ENCODE data around the gene SNX13.
A peak's percentile ranks its signal among the peaks of the same experiment; 100 is the strongest.
"Not testable (repeated sequence)": the region's sequence is repeated elsewhere in the genome, so short reads cannot be mapped to it uniquely, and the experiment has no call there.

Gene SNX13

DNA sequence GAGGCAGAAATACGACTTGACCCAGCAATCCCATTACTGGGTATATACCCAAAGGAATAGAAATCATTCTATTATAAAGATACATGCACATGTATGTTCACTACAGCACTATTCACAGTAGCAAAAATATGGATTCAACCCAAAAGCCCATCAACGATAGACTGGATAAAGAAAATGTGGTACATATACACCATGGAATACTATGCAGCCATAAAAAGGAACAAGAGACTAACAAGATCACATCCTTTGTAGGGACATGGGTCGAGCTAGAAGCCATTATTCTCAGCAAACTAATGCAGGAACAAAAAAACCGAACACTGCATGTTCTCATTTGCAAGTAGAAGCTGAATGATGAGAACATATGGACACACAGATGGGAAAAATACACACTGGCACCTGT is 31.0 kb downstream of the SNX13 start:
- not testable (repeated sequence) for DNase-seq

DNA sequence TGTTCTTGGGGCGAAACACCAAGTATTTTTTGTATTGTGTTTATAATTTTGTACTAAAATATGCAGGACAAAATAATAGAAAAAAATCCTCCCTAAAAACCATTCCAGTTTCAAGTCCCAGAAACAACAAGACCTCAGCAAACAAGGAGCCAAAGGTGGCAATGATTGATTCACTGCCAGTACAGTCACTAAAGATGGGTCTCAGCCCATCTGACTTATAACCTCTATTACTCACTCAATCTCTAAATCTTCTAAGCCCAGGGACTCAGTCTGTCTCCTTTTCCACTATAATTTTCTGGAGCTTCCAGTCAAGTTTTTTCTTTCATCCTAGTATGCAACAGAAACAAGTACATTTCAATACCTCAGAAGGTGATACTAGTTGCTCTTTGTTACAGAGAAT is 33.3 kb downstream of the SNX13 start:
- DNase-seq, result no peak

DNA sequence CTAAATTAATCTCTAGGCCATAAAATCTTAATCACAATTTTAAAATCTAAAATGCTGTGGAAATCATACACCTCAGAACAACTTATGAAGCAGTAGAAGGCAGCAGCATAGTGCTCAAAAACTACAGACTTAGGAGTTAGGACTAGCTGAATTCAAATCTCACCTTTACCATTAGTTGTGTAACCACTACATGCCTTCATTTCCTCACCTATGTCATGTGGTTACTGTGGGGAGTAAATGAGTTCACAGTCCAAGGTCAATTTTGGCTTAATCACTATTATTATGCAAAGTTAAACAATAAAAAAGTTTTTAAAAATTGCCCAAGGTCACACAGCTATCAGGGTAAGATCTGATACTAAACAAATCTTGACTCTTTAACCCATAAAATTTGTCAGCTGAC is 37.0 kb downstream of the SNX13 start:
- DNase-seq, result no peak

DNA sequence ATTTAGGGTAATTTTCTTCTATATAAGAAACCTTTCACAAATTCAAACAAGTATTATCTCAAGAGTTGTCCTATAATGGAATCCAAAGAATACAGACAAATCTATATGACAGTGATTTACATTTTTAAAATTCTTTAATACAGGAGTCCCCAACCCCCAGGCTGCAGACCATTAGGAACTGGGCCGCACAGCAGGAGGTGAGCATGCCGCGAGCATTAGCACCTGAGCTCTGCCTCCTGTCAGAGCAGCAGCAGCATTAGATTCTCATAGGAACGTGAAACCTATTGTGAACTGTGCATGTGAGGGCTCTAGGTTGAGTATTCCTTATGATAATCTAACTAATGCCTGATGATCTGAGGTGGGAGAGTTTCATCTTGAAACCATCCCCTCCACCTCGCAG is 37.7 kb downstream of the SNX13 start:
- DNase-seq, result no peak

DNA sequence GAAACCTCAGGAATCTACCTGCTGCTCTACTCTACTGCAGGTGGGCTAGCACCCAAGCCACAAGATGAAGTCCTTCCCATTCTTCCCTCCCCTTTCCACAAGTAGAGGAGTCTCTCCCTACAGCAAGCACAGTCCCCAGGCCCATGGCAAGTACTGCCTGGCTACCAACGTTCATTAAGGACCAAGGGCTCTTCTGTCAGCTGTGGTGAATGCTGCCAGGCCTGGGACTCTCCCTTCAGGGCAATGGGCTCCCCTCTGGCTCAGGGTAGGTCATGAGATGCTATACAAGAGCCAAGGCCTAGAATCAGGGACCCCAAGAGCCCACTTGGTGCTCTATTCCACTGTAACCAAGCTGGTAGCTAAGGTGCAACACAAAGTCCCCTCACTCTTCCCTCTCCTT is 39.8 kb downstream of the SNX13 start:
- no peak for DNase-seq

DNA sequence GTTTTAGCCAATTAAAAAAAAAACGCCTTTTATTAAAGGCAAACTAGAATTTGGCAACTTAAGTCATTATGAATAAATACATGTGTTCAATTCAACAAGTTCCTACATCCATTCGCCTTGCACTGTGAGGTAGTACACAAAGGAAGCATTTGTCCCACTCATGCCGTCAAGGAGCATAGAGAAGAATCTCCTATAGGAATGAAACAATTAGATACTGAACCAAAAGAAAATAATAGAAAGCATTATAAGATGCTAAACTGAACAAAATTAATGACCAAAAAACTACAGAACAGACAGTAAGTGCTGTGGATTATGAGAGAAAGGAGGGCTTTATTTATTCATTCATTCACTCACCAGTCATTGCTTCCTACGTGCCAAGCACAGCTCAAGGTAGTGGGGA is 42.2 kb downstream of the SNX13 start:
- DNase-seq, result no peak

DNA sequence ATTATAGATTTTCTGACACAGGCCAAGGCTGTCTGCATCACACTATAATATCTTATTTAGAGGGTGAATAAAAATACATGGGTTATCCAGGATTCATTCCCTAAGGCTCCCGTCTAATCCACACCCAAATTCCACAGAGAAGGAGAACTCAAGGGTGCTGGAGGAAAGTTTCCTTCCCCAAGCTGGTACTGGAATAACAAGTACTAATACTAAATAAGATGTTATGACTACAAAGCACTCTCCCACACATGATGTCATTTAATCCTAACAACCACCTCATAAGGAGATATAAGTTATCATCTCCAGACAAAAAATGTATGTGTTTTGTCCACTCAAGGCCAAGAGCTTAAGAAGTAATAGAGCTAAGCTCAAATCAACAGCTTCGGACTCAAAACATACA is 53.0 kb downstream of the SNX13 start:
- no peak for DNase-seq

DNA sequence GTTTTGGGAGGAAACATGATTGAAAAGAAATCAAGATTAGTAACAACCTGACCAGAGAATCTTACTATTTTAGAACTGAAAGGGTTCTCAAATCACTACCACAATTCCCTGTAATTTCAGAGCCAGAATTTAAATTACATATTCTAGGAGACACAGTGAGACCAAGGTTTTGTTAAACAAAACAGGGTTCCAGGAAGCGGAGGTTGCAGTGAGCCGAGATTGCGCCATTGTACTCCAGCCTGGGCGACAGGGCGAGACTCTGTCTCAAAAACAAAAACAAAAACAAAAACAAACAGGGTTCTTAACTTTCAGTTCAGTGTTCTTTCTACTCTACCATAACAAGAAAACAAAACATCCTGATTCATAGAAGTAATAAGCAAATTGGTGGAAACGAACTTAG is 57.6 kb downstream of the SNX13 start:
- DNase-seq, result no peak

DNA sequence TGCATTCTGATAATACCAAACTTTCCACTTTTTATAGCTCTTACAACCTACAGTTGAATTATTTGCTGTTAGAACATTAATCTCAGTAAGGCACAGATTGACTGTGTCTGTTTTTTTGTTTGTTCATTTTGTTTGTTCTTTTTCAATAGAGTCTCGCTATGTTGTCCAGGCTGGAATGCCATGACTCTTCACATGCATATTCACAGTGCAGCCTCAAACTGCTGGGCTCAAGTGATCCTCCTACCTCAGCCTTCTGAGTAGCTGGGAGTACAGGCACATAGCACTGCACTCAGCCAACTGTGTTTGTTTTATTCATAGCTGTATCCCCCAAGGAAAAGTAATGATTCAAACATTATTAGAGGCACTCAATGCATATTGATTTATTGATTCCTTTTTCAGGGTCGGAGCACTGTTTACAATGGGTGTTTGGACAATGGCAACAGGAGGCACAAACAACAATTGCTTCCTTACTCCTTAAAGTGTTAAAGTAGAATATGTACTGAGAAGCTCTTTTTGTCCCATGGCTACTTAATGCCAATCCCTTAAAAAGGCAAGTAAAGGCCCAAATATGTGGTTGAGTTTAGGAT is 61.1 kb downstream of the SNX13 start:
- no peak for DNase-seq

DNA sequence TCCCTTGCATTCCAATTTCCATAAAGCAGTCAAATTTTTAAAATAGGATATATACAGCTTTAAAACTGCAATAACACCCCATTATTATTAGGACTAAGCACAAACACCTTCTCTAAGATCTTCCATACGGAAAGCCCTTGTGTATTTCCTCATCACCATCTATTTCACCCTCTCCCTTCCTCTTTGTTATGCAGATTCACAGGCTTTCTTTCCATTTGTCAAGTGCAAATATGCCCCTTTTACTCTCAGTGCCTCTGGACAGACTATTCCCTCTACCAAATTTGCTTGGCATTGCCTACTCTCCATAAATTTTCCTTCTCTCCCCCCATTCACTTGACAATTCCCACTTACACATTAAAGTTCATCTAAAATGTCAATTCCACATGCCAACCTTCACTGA is 61.7 kb downstream of the SNX13 start:
- DNase-seq, result no peak

DNA sequence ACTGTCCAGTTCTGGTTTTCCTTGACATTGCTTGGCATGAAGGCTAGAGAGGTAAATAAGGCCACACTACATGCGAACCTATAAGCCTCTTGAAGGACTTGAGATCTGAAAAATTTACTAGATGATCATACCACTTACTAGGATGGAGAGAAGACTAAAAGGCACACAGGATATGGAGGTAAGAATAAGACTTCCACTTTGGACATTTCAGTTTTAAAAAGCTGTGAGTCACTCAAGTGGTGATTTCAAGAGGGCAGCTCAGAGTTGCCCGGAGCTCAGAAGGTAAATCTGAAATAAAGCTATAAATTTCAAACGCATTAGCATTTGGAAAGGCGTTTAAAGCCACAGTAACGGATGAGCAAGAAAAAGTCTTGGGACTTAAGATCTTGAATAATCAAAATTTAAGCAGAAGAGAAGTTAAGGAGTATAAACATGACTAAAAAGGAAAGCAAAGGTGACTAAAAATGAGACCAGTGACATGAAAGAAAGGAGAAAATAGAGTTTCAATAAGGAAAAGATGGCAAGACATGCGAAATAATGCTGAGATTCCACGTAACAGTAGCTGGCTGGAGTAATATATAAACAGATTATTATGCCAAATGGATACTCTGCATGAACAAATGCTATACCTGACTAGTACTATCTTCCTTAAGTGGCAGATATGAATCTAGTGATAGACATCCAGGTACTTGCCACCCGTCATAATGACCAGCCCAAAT is 68.3 kb downstream of the SNX13 start:
- DNase-seq, result no peak

DNA sequence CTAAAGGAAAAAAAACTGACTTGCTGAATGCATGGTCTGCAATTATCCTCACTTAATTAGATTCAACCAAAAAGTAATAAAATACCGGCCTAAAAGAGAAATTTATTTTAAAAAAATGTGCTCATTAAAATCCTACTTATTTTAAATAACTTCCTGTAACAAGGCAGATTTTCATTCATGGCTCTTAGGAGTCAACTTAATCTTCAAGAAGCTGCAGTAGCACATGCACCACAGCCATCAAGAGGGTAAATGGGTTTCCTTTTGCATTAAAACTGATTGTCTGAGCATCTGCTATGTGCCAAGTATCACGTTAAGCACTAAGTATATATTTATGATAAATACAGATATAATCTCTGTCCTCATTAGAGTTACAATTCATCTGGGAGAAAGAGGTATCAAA is 69.9 kb downstream of the SNX13 start:
- DNase-seq, result no peak

DNA sequence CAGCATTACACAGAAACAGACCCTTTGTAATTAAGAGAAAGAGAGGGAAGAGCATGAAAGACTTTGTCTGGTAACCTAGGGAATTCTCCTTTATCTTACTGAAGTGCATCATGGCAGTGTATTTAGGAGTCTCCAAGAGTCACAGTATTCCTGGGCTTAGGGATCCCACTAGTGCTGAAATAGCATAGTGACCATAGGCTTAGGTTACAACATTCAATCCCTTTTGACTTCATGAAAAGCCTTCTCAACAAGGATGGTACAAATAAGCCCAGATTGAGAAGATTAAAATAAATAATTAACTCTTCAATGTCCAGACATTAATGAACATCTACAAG is 76.5 kb downstream of the SNX13 start:
- DNase-seq, result no peak

DNA sequence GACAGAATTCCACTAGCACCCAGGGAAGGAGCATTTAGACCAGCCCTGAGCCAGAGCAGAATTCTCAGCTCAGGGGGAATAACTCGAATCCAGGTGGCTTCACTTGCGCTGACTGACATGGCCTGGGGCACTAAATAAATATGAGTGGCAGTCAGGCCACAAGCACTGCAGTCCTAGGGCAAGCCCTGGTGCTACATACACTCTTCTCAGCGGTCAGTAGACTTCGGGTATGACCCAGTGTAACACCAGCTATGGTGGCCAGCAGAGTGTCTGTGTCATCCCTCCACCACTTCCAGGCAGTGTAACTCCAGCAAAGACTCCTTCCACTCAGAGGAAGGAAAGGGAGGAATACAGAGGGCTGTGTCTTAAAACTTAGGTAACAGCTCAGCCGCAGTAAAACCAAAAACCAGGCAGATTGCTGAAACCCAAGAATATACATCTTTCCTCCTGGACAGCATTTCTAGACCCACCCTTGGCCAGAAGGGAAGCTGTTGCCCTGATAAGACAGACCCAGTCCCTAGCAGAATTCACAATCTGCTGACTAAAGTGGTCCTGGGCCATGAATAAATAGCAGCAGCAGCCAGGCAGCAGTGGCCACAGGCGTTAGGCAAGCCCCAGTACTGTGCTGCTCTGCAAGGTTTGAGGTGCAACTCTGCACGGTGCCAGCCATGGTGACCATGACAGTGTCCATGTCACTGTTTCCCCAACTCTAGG is 77.0 kb downstream of the SNX13 start:
- no peak for DNase-seq

DNA sequence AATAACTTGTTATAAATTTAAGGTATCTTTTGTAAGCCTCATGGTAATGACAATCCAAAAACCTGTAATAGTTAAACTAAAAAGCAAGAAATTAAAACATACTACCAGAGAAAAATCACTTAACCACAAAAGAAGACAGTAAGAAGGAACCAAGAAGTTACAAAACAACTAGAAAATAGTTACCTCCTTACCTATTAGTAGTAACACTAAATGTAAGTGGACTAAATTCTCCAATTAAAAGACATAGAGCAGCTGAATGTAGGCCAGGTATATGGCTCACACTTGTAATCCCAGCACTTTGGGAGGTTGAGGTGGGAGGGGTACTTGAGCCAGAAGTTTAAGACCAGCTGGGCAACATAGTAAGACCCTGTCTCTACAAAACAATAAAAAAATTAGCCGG is 84.0 kb downstream of the SNX13 start:
- no peak for DNase-seq

DNA sequence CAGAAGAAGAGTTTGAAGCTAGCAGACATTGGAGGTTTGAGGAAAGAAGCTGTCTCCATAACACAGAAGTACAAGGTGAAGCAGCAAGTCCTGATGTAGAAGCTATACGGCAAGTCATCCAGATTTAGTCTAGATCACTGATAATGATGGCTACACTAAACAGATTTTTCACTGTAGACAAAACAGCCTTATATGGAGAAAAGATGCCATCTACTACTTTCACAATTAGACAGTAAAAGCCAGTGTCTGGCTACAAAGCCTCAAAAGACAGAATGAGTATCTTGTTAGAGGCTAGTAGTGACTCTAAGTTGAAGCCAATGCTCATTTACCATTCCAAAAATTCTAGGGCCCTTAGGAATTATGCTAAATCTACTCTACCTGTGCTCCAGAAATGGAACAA is 85.1 kb downstream of the SNX13 start:
- DNase-seq, result no peak

DNA sequence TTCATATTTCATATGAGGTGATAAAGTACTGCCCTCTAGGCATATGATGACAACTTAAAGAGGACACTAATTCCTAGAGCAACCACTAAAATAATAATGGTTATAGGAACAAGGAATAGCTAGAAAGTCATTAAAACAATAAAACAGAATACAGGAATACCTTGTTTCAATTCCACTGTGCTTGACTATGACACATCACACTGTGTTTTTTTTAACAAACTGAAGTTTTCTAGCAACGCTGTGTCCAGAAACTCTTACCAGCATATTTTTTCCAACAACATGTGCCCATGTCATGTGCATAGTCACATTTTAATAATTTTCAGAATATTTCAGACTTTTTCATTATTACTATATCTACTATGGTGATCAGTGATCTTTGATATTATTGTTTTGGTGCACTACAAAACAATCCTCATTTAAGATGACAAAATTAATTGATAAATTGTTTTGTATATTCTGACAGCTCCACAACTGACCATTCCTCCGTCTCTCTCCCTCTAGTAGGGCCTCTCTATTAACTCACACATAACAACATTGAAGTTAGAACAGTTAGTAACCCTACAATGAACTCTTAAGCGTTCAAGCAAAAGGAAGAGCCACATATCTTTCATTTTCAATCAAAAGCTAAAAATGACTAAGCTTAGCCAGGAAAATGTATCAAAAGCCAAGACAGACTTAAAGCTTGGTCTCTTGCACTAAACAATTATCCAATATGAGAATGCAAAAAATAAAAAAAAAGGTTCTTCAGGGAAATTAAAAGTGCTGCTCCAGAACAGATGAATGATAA is 85.8 kb downstream of the SNX13 start:
- no peak for DNase-seq

DNA sequence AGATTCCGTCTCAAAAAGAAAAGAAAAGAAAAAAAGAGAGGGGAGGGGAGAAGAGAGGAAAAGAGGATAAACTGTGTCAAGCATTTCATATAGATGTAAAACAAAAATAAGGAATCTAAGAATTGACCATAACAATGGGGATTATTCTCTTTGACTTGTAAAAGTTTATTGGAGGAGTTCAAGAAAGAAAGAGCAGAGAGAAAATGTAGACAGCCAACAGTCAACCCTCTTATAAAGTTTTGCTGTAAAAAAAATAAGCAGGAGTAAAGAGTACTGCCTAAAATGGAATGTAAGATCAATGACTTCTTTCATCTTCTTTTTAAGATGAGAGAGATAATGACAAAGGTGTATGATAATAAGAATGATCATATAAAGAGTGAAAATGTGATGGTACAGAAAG is 87.9 kb downstream of the SNX13 start:
- no peak for DNase-seq

DNA sequence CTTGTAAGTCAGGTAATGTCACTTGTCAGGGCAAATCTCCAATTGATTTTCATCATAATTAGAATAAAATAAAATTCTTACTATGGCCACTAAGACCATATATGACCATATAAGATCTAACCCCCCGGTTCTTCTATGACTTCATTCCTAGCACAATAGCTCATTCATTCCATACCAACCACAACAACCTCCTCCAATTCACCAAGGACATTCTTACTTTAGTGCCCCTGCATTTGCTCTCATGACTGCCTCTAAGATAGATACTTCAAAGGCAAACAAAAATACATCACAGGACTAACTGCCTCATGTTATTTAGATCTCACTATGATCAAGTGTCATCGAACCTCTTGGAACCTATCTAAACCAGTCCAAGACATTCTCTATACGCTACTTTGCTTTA is 90.8 kb downstream of the SNX13 start:
- no peak for DNase-seq

DNA sequence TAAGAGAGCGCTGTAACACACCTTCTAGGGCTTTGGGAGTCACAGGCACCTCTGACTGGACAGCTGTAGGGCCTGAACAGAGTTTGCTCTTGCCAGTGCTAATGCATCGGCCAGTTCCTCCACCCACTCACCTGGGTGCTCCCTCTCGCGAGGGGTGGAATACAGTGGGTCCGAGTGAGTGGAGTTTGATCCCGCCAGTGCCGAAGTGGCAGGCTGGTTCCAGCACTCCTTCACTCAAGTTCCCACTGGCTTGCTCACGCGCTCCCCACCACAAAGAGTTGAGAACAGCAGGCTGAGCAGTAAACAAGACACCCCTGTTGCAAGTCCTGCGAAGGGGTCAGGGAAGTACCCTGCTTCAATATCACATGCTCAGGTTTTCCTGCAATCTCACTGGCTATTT is 91.8 kb downstream of the SNX13 start:
- no peak for DNase-seq

DNA sequence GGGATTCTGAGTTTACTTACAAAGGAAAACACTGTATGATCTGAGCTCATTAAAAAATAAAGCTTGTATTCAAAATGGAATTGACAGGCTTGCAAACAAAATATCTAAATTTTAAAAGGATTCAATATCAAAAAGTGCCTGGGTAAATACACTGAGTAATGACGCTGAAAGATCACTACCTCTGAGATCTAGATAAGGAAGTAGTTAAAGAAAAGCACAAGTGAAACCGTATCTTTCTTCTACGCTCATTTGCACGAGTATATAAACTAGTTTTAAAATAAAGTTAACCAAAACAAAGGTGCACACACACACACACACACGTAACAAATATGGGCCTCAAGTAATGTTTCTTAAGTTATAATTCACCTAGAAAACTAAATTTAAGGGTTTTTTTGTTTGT is 93.4 kb downstream of the SNX13 start:
- peak; percentile 4 for DNase-seq

DNA sequence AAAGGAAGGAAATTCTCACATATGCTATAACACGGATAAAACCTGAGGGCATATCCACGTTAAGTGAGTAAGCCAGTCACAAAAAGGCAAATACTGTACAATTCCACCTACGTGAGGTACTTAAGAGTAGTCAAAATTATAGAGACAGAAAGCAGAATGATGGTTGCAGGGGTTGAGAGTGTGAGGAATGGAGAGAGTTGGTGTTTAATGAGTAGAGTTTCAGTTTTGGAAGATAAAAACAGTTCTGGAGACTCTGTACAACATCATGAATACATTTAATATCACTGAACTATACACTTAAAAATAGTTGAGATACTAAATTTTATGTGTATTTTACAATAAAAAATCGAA is 95.1 kb downstream of the SNX13 start:
- no peak for DNase-seq

DNA sequence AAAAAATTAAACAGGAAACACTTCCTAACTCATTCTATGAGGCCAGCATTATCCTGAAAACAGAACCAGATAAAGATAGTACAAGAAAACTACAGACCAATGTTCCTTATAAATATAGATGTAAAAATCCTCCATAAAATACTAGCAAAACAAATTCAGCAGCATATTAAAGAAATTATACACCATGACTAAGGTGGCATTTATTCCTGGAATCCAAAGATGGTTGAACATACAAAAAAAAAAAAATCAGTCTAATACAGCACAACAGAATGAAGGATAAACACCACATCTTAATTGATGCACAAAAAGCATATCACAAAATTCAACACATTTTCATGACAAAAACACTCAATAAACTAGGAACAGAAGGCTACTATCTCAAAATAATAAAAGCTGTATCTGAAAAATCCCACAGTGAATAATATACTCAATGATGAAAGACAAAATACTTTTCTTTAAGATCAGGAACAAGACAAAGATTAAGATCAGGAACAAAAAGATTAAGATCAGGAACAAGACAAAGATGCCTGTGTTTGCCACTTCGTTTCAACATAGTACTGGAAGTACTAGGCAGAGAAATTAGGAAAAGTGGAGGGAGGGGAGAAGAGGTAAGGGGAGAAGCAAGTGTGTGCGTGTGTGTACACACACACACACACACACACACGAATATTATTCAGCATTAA is 95.6 kb downstream of the SNX13 start:
- no peak for DNase-seq

Measured in suppressor macrophage treated with lipopolysaccharide for 4 hours (primary cell).